Uterus (tissue), 2 donors: Measurements from ENCODE around the gene SLC48A1.

ENCODE experiments used
- CTCF ChIP-seq, 4 experiments: fragments of 200-600 bp in 2 of 4; fragments of 450-650 bp in 2 of 4; sonication (generic) in 2 of 4; IDR thresholded peaks; one replicate each; pipeline ENCODE4 v1.5.1; 2016 to 2019; ENCODE audit warnings: antibody characterized with exemption in 4 of 4, mild to moderate bottlenecking in 2 of 4, moderate library complexity in 1 of 4
- POLR2A ChIP-seq, 2 donors: fragments of 450-650 bp; IDR thresholded peaks; one replicate each; pipeline ENCODE4 v1.6.1; 2016; ENCODE audit warnings: antibody characterized with exemption in 2 of 2, mild to moderate bottlenecking in 1 of 2, moderate library complexity in 1 of 2

- no peak for TF ChIP-seq CTCF (IDR thresholded peaks at IDR 0.05)
- TF ChIP-seq POLR2A (IDR thresholded peaks at IDR 0.05), result no peak
Measured at GRCh38 chr12:47750229-47750798, 22.7 kb upstream of the SLC48A1 start.
